HepG2 (cell line): ENCODE data around the gene RASA3. TPM values are rescaled to one million over a fixed set of nuclear protein-coding genes. Genes with fewer than 3 reads are reported as not detected.

ENCODE experiments used
- ATAC-seq: fragments of 200-7000 bp; cut with Tn5 transposase; 3 replicates; pipeline ENCODE4 v1.9.1; 2020; ENCODE audit warnings: mild to moderate bottlenecking, moderate library complexity
- BruUV-seq: library from RNA; stranded (reverse); fragments of 400-500 nt; replicated peaks from 2 replicates; lab custom pipeline; 2021; lab: Mats Ljungman, UMichigan
- CTCF ChIA-PET: fragments of 300-600 bp; formaldehyde crosslinking; extraction: SDS; loops from one replicate; lab custom pipeline; 2021; ENCODE audit warnings: low total read pairs, inconsistent platforms, low intra/inter-chr PET ratio; lab: Yijun Ruan, JAX
- POLR2A ChIA-PET: fragments of 350-600 bp; sonication (Branson Sonifier 250); formaldehyde crosslinking; loops from one replicate; lab custom pipeline; 2020; ENCODE audit warnings: antibody characterized with exemption, inconsistent platforms; lab: Yijun Ruan, JAX
- DNase-seq: peaks from one replicate; pipeline ENCODE4 v3.0.0-alpha.2; 2015; ENCODE audit warnings: low spot score
- FAIRE-seq: peaks from 3 replicates; lab custom pipeline; 2011; peaks lifted over from hg19 to GRCh38; lab: Jason Lieb, UNC
- H2AFZ ChIP-seq: one replicate; pipeline ENCODE4 v1.6.1; 2011; ENCODE audit warnings: low read length, inconsistent platforms
- H3K27ac ChIP-seq: fragments of 300-600 bp; 3 replicates; pipeline ENCODE4 v1.8.0; 2011; ENCODE audit warnings: mixed run types, mild to moderate bottlenecking, mixed read lengths, low read length, inconsistent platforms; ENCODE audit not compliant: insufficient read depth; ENCODE audit errors: extremely low read length
- H3K27me3 ChIP-seq, 2 experiments: fragments of 200-600 bp in 1 of 2; 2 replicates in 1 of 2; 3 replicates in 1 of 2; pipeline versions ENCODE4 v1.6.0 to v1.8.0; 2011; ENCODE audit warnings: low read length in 2 of 2, mild to moderate bottlenecking in 2 of 2, moderate library complexity in 2 of 2, inconsistent platforms in 1 of 2; ENCODE audit not compliant: insufficient read depth in 2 of 2, control insufficient read depth in 1 of 2
- H3K36me3 ChIP-seq, 2 experiments: fragments of 200-600 bp in 1 of 2; replicated peaks in 1 of 2; 2 replicates in 1 of 2; 3 replicates in 1 of 2; pipeline versions ENCODE4 v1.5.1 to v1.8.0; 2011; ENCODE audit warnings: low read length in 2 of 2, inconsistent platforms in 1 of 2; ENCODE audit not compliant: insufficient read depth in 2 of 2, control insufficient read depth in 1 of 2
- H3K4me1 ChIP-seq: 2 replicates; pipeline ENCODE4 v1.5.1; 2012; ENCODE audit warnings: low read length, inconsistent platforms; ENCODE audit not compliant: insufficient read depth
- H3K4me2 ChIP-seq: 2 replicates; pipeline ENCODE4 v1.6.0; 2011; ENCODE audit warnings: low read depth, low read length, inconsistent platforms
- H3K4me3 ChIP-seq, 3 experiments: fragments of 200-600 bp in 1 of 3; sonication (generic), shearing (Covaris generic) in 1 of 3; replicated peaks in 1 of 3; 2 replicates each; pipeline ENCODE4 v1.5.1; 2011 to 2016; ENCODE audit warnings: low read length in 3 of 3, inconsistent platforms in 2 of 3, low read depth in 2 of 3, mild to moderate bottlenecking in 2 of 3, control low read depth in 1 of 3, mixed read lengths in 1 of 3; ENCODE audit not compliant: insufficient read depth in 1 of 3
- H3K79me2 ChIP-seq: one replicate; pipeline ENCODE4 v1.6.1; 2011; ENCODE audit warnings: low read length, inconsistent platforms; ENCODE audit not compliant: insufficient read depth
- H3K9ac ChIP-seq: 2 replicates; pipeline ENCODE4 v1.6.0; 2011; ENCODE audit warnings: mild to moderate bottlenecking, low read depth, low read length, inconsistent platforms; ENCODE audit not compliant: insufficient read depth
- H3K9me3 ChIP-seq: 2 replicates; pipeline ENCODE4 v1.5.1; 2012; ENCODE audit warnings: mild to moderate bottlenecking, low read length
- H4K20me1 ChIP-seq: 2 replicates; pipeline ENCODE4 v1.6.0; 2011; ENCODE audit warnings: inconsistent platforms, mild to moderate bottlenecking, low read length, moderate library complexity; ENCODE audit not compliant: insufficient read depth
- CSRNP2 ChIP-seq: sonication (generic); formaldehyde crosslinking; conservative IDR thresholded peaks from 2 replicates; pipeline ENCODE4 v1.8.0; 2022; ENCODE audit warnings: low read depth, missing genetic modification reagents
- JUN ChIP-seq: sonication (generic); formaldehyde crosslinking; IDR thresholded peaks from 2 replicates; pipeline ENCODE4 v1.4.0; 2020; ENCODE audit warnings: mild to moderate bottlenecking, missing genetic modification reagents
- POLR2AphosphoS2 ChIP-seq: IDR thresholded peaks from 2 replicates; pipeline ENCODE4 v1.6.1; 2011; ENCODE audit warnings: low read depth, low read length, improper control_type of control experiment
- TEAD2 ChIP-seq: sonication (generic); formaldehyde crosslinking; IDR thresholded peaks from 2 replicates; pipeline ENCODE4 v1.9.0; 2021; ENCODE audit warnings: missing genetic modification reagents
- ZNF337 ChIP-seq: sonication (generic); formaldehyde crosslinking; IDR thresholded peaks from 2 replicates; pipeline ENCODE4 v1.5.1; 2020; ENCODE audit warnings: missing genetic modification reagents, low read depth, mild to moderate bottlenecking, borderline replicate concordance
- ZNF549 ChIP-seq: sonication (generic); formaldehyde crosslinking; IDR thresholded peaks from 2 replicates; pipeline ENCODE4 v1.5.0; 2020; ENCODE audit warnings: missing genetic modification reagents
- ZNF564 ChIP-seq: sonication (generic); formaldehyde crosslinking; IDR thresholded peaks from 2 replicates; pipeline ENCODE4 v1.8.1; 2023; ENCODE audit warnings: mild to moderate bottlenecking, missing genetic modification reagents
- ZNF574 ChIP-seq: sonication (generic); formaldehyde crosslinking; IDR thresholded peaks from 2 replicates; pipeline ENCODE4 v1.4.0; 2020; ENCODE audit warnings: missing genetic modification reagents
- WGBS: methylation state at CpG from one replicate; pipeline ENCODE4 v1.1.6; 2017; ENCODE audit warnings: low lambda C conversion rate; 5-methylcytosine and 5-hydroxymethylcytosine counted together
- in situ Hi-C: cut with HindIII; loops from 2 replicates; pipeline ENCODE4 v1.10.0; 2017; ENCODE audit warnings: low pct_unique_long_range_greater_than_20kb; ENCODE audit not compliant: extremely low pct_ligation_motif_present
- intact Hi-C: fragments of 100-400 bp; cut with micrococcal nuclease; formaldehyde crosslinking; loops from one replicate; pipeline ENCODE4 v1.10.0; 2022; ENCODE audit not compliant: unreplicated experiment
- polyA plus RNA-seq, 8 experiments: library from polyadenylated mRNA; depleted of rRNA in 3 of 8; stranded (reverse) in 7 of 8; unstranded in 1 of 8; fragments of >200 nt; fragmentation: Illumina TruSeq in 4 of 8; extraction: Trizol in 4 of 8; gene quantifications; 2 replicates each; pipeline versions ENCODE4 v1.2.1 to v1.2.3, GENCODE V29; 2011 to 2016; ENCODE audit warnings: low read depth in 4 of 8, missing spikeins in 1 of 8, mixed read lengths in 1 of 8; ENCODE audit not compliant: insufficient read depth in 1 of 8
- total RNA-seq, 5 experiments: library from RNA; depleted of rRNA; stranded (reverse); fragments of >200 nt; fragmentation: Illumina TruSeq; extraction: Trizol; gene quantifications; 2 replicates each; pipeline ENCODE4 v1.2.3, GENCODE V29; 2016; ENCODE audit warnings: low read depth in 1 of 5

RASA3 gene
- total and polyA plus RNA-seq, 2 of the 13 experiments (the other 11 are each of a cell fraction or from before 2014, with no cell fraction given): 0.05 TPM; not detected in 1

DNA sequence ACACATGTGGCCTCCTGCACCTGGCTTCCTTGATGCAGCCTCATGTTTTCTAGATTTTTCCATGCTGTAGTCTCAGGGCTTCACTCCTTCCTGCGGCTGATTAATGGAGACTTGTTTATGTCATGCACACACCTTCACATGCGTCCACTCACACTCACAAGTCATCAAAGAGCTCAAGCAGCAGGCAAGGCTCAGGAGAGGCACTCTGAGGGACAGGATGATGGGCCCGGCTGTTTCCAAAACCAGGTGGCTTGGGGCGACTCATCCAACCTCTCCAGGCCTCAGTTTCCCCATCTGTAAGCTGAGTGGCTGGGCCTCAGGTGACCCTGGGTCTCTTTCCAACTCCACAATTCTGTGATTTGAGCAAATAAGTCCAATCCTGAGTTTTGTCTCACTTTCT lies 36.9 kb downstream of the RASA3 start:
- Histone ChIP-seq H3K9me3 (peaks cover 5% of the 10 kb centered on the region; the same call in 1 of the 2 replicates), H3K27ac (no peak overlapping the region), H2AFZ (no peak overlapping the region), H3K4me2 (no peak overlapping the region), H4K20me1 (no peaks in the 10 kb centered on the region), H3K79me2 (no peaks in the 10 kb centered on the region), H3K4me3 (no peak overlapping the region), H3K27me3 (peaks cover 4 to 37% of the 10 kb centered on the region in 2 experiments; a peak in 4 of 5 replicates), H3K9ac (no peak overlapping the region), H3K36me3 (no peaks in the 10 kb centered on the region), H3K4me1 (no peaks in the 10 kb centered on the region)
- intact Hi-C loops (no loop called here), in situ Hi-C loops (no loop called here)
- WGBS: 0% methylated on average over 4 of the region's 4 CpGs
- no peak for FAIRE-seq
- DNase-seq: no peak
- no peak for ATAC-seq
- no peak for TF ChIP-seq JUN (CRISPR knock-in tag)
- no peak for TF ChIP-seq POLR2AphosphoS2
- TF ChIP-seq ZNF549 (CRISPR knock-in tag): no peak
- CTCF ChIA-PET: no interaction called here
- POLR2A ChIA-PET: no interaction called here
- no TSS peak for BruUV-seq

DNA sequence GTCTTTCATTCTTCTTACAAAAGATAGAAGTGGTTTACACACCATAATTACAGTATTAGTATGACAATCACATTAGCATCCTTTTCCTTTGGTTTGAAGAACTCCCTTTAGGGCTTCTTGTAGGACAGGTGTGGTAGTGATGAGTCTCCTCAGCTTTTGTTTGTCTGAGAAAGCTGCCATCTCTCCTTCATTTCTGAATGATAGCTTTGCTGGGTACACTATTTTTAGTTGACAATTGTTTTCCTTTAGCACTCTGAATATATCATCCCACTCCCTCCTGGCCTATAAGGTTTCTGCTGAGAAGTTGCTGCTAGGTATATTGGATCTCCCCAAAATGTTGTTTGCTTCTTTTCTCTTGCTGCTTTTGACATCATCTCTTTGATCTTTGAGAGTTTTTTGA lies 39.3 kb downstream of the RASA3 start:
- DNase-seq (no peak), FAIRE-seq (no peak), ATAC-seq (no peak)
- no peak overlapping the region for H3K9ac ChIP-seq
- no peaks in the 10 kb centered on the region for H3K36me3 ChIP-seq
- H3K79me2 ChIP-seq: no peaks in the 10 kb centered on the region
- BruUV-seq: no TSS peak
- ChIA-PET POLR2A (no interaction called here), CTCF (no interaction called here)
- no peaks in the 10 kb centered on the region for H4K20me1 ChIP-seq
- peaks cover 5% of the 10 kb centered on the region; the same call in 1 of the 2 replicates for H3K9me3 ChIP-seq
- no peak overlapping the region for H3K27ac ChIP-seq
- no peak overlapping the region for H3K4me2 ChIP-seq
- TF ChIP-seq CSRNP2 (CRISPR knock-in tag) (no peak), TEAD2 (no peak), ZNF574 (no peak), ZNF564 (CRISPR knock-in tag) (no peak), ZNF337 (no peak)
- peaks cover 6 to 45% of the 10 kb centered on the region in 2 experiments; a peak in 4 of 5 replicates for H3K27me3 ChIP-seq
- H3K4me1 ChIP-seq: no peaks in the 10 kb centered on the region
- no peak overlapping the region for H2AFZ ChIP-seq
- in situ Hi-C loops: no loop called here
- intact Hi-C loops: no loop called here
- no peak overlapping the region for H3K4me3 ChIP-seq
